Activated CD4-positive, alpha-beta T cell treated with anti-CD3 and anti-CD28 coated beads for 36 hours (primary cell): ENCODE data around the gene MED16. TPM values are rescaled to one million over a fixed set of nuclear protein-coding genes. Genes with fewer than 3 reads are reported as not detected.

Experiments used
- ATAC-seq: fragments of 200-7000 bp; cut with Tn5 transposase; one replicate; pipeline ENCODE4 v1.10.0; 2021; ENCODE audit warnings: mild to moderate bottlenecking, moderate library complexity
- CTCF ChIA-PET: fragments of 350-600 bp; sonication (Branson Sonifier 250); formaldehyde crosslinking; loops from one replicate; lab custom pipeline; 2021; ENCODE audit warnings: antibody characterized with exemption; lab: Charles Lee
- POLR2A ChIA-PET: fragments of 350-600 bp; sonication (Branson Sonifier 250); formaldehyde crosslinking; loops from one replicate; lab custom pipeline; 2021; ENCODE audit warnings: antibody characterized with exemption, inconsistent platforms; lab: Charles Lee
- DNase-seq: peaks from one replicate; pipeline ENCODE4 v3.0.0-alpha.2; 2020
- H3K27ac Mint-ChIP-seq: one replicate; pipeline ENCODE4 v1.8.0; 2021; ENCODE audit warnings: mixed read lengths
- H3K27me3 Mint-ChIP-seq: one replicate; pipeline ENCODE4 v1.8.0; 2021; ENCODE audit warnings: mixed read lengths
- H3K36me3 Mint-ChIP-seq: one replicate; pipeline ENCODE4 v1.8.0; 2021; ENCODE audit warnings: low read depth, mixed read lengths
- H3K4me1 Mint-ChIP-seq: one replicate; pipeline ENCODE4 v1.8.0; 2021; ENCODE audit warnings: mixed read lengths
- H3K4me3 Mint-ChIP-seq: one replicate; pipeline ENCODE4 v1.8.0; 2021; ENCODE audit warnings: mild to moderate bottlenecking, moderate library complexity, mixed read lengths
- H3K9me3 Mint-ChIP-seq: one replicate; pipeline ENCODE4 v1.8.0; 2021; ENCODE audit warnings: low read depth, mixed read lengths
- intact Hi-C, 2 experiments: fragments of 100-400 bp; cut with DNase I in 1 of 2; cut with micrococcal nuclease in 1 of 2; formaldehyde crosslinking; loops; one replicate each; pipeline versions ENCODE4 v1.14.2 to v1.15.1; 2022 to 2024; cut with DNase I, micrococcal nuclease
- total RNA-seq, 2 experiments: library from RNA; stranded (reverse); gene quantifications; one replicate each; pipeline ENCODE4 v1.2.3, GENCODE V29; 2021

Gene MED16
- total RNA-seq, 2 experiments from 2014 or later, result 52.6 to 70.3 TPM

DNA sequence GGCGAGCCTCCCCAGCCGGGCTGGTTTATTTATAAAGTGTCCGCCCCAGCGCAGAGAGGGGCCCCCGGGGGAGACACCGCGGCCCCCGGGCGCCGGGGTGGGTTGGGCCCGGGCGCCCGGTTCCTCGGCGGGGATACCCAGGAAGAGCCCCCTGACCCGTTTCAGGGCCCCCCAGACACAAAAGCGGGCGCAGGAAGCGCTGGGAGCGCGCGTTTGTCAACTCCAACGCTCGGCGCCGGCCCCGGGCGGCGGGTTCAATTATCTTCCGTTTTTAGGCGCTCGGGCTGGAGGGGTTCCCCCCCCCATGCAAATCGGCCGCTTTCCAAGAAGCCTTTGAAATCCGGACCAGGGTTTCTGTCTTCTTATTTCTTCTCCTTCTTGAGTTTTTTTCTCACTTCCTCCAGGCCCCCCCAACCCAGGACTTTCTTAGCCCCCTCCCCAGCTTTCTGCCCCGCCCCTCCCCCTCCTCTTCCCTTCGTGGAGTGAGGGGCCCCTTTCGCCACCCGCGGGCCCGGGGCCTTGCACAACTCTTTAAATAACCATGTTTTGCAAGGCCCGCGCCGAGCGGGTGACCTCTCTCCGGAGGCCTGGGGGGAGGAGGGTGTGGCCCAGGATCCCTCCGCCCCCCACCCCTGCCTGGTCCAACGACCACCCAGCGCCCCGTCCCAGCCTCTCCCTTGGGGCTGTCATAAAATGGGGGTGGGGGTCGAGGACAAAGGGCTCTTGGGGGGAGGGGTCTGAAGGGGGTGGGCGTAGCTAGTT is 33.8 kb upstream of the MED16 start:
- Mint-ChIP-seq H3K4me1 (peaks cover 8% of the 10 kb centered on the region), H3K4me3 (peak overlapping the region; percentile 70), H3K36me3 (no peaks in the 10 kb centered on the region), H3K27ac (peak overlapping the region; percentile 25), H3K9me3 (no peaks in the 10 kb centered on the region), H3K27me3 (no peaks in the 10 kb centered on the region)
- ATAC-seq, result peak; percentile 34
- ChIA-PET POLR2A (no interaction called here), CTCF (no interaction called here)
- peak; percentile 85 for DNase-seq
- intact Hi-C loops, result loop anchor here in 1 of 2 experiments (10.0 kb wide), 2 partner anchors 268 to 318 kb away; partner anchors contain the start of genes ATP5F1D and MIDN

DNA sequence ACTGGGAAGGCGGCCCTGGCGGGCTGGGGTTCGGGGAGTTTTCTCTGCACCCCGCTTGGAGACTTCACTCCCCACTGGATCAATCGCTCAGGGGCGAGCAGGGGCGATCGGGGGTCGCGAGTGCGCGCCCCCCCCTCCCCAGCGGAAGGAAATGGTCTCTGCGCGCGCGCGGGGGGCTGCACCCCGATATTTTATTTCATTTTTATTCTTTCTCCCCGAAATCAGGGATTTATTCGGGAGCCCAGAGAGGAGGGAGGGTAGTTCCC is 33.3 kb upstream of the MED16 start:
- DNase-seq (no peak), ATAC-seq (no peak)
- Mint-ChIP-seq H3K36me3 (peaks cover 3% of the 10 kb centered on the region), H3K4me3 (peak overlapping the region; percentile 70), H3K27ac (no peak overlapping the region), H3K4me1 (peaks cover 12% of the 10 kb centered on the region), H3K9me3 (no peaks in the 10 kb centered on the region), H3K27me3 (no peaks in the 10 kb centered on the region)
- ChIA-PET CTCF (no interaction called here), POLR2A (no interaction called here)
- intact Hi-C loops, result loop anchor here in 1 of 2 experiments (10.0 kb wide), 2 partner anchors 269 to 319 kb away; partner anchors contain the start of genes ATP5F1D and MIDN

DNA sequence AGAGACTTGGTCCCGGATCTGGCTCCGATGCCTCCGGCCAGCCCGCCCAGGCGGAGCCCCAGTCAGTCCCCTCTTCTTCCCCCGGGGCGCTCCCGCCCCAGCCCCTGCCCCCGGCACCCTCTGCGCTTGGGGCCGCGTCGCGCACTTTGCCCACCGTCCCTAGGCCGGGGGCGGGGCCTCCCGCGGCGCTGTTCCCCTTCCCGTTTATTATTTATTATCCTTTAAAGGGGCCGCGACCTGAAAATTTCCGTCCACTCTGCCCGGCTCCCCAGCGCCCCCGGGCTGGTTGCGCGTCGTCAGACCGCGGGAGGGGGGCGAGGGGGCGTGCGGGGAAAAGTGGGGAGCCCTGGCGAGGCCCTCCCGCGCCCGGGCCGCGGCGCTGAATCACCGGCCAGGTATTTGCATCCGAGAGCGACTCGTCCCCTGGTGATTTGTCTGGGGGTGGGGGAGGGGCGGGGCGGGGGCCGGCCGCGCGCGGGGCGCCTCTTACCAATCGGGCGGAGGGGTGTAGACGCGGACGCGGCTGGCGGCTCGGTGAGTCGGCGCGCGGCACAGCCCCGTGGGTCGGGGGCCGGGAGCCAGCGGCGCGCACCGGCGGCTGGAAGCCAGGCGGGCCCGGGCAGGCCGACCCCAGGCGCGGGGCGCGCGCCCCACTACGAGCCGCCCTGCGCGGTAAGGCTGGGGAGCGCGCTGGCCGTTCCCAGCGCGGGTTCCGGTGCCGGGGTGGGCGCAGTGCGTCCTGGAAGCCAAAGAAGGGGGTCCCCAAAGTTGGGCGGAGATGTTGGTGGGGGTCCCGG is 32.7 kb upstream of the MED16 start, which contains the start of gene ARID3A:
ARID3A (plus strand) TSS at position 510 of the 797 bp plus-strand sequence. CDS start 3,494 bp downstream, outside the sequence.
- intact Hi-C loops, result loop anchor here (1.0 to 10.0 kb wide), 6 partner anchors 59 to 319 kb away; partner anchors contain the start of genes WDR18 (in 2 of the 2), ATP5F1D (in 1 of the 2), MIDN (in 1 of the 2) and PTBP1 (in 1 of the 2)
- CTCF ChIA-PET, result interaction anchor here (1.2 to 3.2 kb wide), 3 partner anchors 56 to 62 kb away, joined by 3 to 26 read pairs (median 5); partner anchors contain the start of gene WDR18
- peak; percentile 42 for ATAC-seq
- Mint-ChIP-seq H3K36me3 (peaks cover 5% of the 10 kb centered on the region), H3K4me3 (peak within 1 kb of the TSS; percentile 70), H3K9me3 (no peaks in the 10 kb centered on the region), H3K27me3 (no peaks in the 10 kb centered on the region), H3K27ac (peak within 1 kb of the TSS; percentile 37), H3K4me1 (peaks cover 17% of the 10 kb centered on the region)
- POLR2A ChIA-PET, result no interaction called here
- peak; percentile 85 for DNase-seq

DNA sequence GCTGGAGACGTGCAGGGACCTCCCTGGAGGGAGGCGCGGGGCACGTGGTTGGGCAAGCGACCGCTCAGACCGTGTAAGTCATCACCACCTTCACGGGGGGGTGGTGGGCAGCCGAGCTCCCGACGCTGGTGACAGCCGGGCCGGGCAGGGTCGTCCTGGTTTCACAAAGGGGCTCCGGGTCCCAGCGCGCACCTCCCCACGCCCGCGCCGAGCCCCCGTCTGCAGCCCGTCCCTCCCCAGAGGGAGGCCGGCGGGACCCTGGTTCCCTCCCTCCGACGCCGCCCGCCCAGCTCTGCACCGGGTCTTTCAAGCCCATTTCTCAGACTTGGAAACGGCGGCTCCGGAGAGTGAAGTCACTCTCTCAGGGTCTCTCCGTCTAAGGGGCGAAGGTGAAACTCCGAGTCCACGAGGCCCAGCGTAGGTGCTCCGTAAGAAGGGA is 32.1 kb upstream of the MED16 start:
- CTCF ChIA-PET, result interaction anchor here (1.2 to 3.2 kb wide), 3 partner anchors 56 to 61 kb away, joined by 3 to 26 read pairs (median 5); partner anchors contain the start of gene WDR18
- intact Hi-C loops, result loop anchor here (1.0 to 10.0 kb wide), 6 partner anchors 59 to 320 kb away; partner anchors contain the start of genes WDR18 (in 2 of the 2), ATP5F1D (in 1 of the 2), MIDN (in 1 of the 2) and PTBP1 (in 1 of the 2)
- no peaks in the 10 kb centered on the region for H3K9me3 Mint-ChIP-seq

DNA sequence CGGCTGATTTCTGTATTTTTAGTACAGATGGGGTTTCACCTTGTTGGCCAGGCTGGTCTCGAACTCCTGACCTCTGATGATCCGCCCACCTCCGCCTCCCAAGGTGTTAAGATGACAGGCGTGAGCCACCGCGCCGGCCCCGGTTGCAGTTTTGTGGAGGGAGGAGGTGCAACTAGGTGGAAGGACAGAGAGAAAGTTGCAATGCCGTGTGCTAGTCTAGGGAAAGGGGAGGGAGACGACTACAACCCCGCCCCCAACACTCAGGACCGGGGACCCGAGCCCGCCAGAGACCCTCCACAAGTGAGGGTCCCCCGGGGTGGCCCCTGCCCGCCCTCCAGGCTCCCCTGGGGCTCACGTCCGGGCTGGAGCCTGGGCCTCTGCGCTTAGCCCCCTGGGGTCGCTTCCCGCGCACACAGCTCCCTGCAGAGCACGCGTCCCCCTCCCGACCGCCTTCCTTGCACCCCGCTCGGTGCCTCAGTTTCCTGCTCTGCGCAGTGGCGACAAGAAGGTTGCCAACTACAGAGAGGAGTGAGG is 31.6 kb upstream of the MED16 start:
- Mint-ChIP-seq H3K4me1 (peaks cover 19% of the 10 kb centered on the region), H3K4me3 (peak overlapping the region; percentile 69), H3K9me3 (no peaks in the 10 kb centered on the region), H3K36me3 (peaks cover 7% of the 10 kb centered on the region), H3K27ac (peak overlapping the region; percentile 37), H3K27me3 (no peaks in the 10 kb centered on the region)
- POLR2A ChIA-PET, result no interaction called here
- ATAC-seq (no peak), DNase-seq (peak; percentile 78)
- intact Hi-C loops, result loop anchor here (1.0 to 10.0 kb wide), 8 partner anchors 60 to 320 kb away; partner anchors contain the start of genes WDR18 (in 2 of the 2), ATP5F1D (in 1 of the 2), MIDN (in 1 of the 2) and PTBP1 (in 1 of the 2)
- CTCF ChIA-PET, result interaction anchor here (0.6 to 3.2 kb wide), 6 partner anchors 49 to 261 kb away, joined by 3 to 26 read pairs (median 3); partner anchors contain the start of genes RNF126 and WDR18

More for the DNA sequence above, 32.1 kb upstream of the MED16 start:
- POLR2A ChIA-PET, result no interaction called here
- Mint-ChIP-seq H3K36me3 (peaks cover 7% of the 10 kb centered on the region), H3K4me3 (peak overlapping the region; percentile 69), H3K27me3 (no peaks in the 10 kb centered on the region), H3K27ac (peak overlapping the region; percentile 37), H3K4me1 (peaks cover 19% of the 10 kb centered on the region)
- peak; percentile 81 for DNase-seq
- ATAC-seq, result peak; percentile 55

DNA sequence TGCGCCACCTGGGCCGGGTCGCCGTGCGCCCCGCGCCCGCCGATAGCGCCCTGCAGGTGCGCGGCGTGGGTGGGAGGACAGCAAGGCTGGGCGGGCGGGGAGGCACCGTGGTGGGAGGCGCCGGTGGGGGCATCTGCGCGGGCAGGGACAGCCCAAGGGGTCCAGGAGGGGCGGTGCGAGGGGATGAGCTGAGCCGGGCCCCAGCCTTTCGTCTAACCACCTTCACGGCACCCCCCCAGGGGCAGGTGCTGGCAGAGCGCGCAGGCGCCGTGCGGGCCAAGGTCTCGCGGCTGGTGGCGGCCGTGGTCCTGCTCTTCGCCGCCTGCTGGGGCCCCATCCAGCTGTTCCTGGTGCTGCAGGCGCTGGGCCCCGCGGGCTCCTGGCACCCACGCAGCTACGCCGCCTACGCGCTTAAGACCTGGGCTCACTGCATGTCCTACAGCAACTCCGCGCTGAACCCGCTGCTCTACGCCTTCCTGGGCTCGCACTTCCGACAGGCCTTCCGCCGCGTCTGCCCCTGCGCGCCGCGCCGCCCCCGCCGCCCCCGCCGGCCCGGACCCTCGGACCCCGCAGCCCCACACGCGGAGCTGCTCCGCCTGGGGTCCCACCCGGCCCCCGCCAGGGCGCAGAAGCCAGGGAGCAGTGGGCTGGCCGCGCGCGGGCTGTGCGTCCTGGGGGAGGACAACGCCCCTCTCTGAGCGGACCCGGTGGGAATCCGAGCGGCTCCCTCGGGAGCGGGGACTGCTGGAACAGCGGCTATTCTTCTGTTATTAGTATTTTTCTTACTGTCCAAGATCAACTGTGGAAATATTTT is 27.3 kb upstream of the MED16 start:
- Mint-ChIP-seq H3K36me3 (peaks cover 8% of the 10 kb centered on the region), H3K4me3 (peak overlapping the region; percentile 80), H3K27me3 (no peaks in the 10 kb centered on the region), H3K27ac (peak overlapping the region; percentile 90), H3K9me3 (no peaks in the 10 kb centered on the region), H3K4me1 (peaks cover 21% of the 10 kb centered on the region)
- CTCF ChIA-PET, result interaction anchor here (0.7 to 2.2 kb wide), 3 partner anchors 57 to 172 kb away, joined by 4 to 10 read pairs (median 6); partner anchors contain the start of gene WDR18
- DNase-seq (peak; percentile 86), ATAC-seq (peak; percentile 36)
- intact Hi-C loops, result loop anchor here (1.0 to 10.0 kb wide), 8 partner anchors 27 to 325 kb away; partner anchors contain the start of genes MED16 (in 2 of the 2), RNU6-9 (in 2 of the 2), ATP5F1D (in 1 of the 2) and MIDN (in 1 of the 2)
- POLR2A ChIA-PET, result interaction anchor here (0.9 kb wide), 1 partner anchor 13 kb away, joined by 3 read pairs; no protein-coding TSS in a partner anchor

DNA sequence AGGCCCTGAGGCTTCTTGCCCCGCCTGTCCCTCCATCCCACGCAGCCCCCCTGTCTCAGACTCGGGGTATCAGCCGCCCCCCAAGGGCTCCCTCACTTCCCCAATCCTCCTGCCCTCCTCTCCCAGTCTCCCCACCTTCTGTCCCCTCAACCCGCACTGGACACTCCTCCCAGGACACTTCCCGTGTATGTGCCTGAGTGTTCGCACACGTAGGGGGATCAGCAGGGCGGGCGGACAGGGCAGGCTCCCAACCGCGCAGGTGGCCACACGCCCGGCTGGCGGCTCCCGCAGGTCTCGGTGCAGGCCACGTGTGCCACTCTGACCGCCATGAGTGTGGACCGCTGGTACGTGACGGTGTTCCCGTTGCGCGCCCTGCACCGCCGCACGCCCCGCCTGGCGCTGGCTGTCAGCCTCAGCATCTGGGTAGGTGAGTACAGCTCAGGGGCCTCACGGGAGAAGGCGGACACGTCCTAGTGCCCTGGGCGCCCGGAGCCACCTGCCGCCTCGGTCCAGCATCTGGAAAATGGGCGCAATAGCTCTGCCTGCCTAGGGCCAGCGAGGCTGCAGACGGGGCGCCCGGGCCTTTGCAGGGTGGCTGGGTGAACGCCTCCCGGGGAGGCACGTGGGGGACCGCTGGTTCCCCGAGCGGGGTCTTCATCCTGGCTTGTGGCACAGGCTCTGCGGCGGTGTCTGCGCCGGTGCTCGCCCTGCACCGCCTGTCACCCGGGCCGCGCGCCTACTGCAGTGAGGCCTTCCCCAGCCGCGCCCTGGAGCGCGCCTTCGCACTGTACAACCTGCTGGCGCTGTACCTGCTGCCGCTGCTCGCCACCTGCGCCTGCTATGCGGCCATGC is 26.4 kb upstream of the MED16 start:
- peak; percentile 80 for DNase-seq
- Mint-ChIP-seq H3K27me3 (no peaks in the 10 kb centered on the region), H3K9me3 (no peaks in the 10 kb centered on the region), H3K27ac (no peak overlapping the region), H3K4me3 (peak overlapping the region; percentile 80), H3K4me1 (peaks cover 23% of the 10 kb centered on the region), H3K36me3 (peaks cover 8% of the 10 kb centered on the region)
- intact Hi-C loops, result loop anchor here (1.0 to 10.0 kb wide), 8 partner anchors 27 to 325 kb away; partner anchors contain the start of genes MED16 (in 2 of the 2), RNU6-9 (in 2 of the 2), ATP5F1D (in 1 of the 2) and MIDN (in 1 of the 2)
- POLR2A ChIA-PET, result interaction anchor here (0.6 to 0.9 kb wide), 2 partner anchors 12 to 539 kb away, joined by 3 read pairs; no protein-coding TSS in a partner anchor
- peak; percentile 37 for ATAC-seq
- CTCF ChIA-PET, result interaction anchor here (0.7 to 2.2 kb wide), 4 partner anchors 26 to 173 kb away, joined by 3 to 10 read pairs (median 4); partner anchors contain the start of genes MED16 and RNU6-9

DNA sequence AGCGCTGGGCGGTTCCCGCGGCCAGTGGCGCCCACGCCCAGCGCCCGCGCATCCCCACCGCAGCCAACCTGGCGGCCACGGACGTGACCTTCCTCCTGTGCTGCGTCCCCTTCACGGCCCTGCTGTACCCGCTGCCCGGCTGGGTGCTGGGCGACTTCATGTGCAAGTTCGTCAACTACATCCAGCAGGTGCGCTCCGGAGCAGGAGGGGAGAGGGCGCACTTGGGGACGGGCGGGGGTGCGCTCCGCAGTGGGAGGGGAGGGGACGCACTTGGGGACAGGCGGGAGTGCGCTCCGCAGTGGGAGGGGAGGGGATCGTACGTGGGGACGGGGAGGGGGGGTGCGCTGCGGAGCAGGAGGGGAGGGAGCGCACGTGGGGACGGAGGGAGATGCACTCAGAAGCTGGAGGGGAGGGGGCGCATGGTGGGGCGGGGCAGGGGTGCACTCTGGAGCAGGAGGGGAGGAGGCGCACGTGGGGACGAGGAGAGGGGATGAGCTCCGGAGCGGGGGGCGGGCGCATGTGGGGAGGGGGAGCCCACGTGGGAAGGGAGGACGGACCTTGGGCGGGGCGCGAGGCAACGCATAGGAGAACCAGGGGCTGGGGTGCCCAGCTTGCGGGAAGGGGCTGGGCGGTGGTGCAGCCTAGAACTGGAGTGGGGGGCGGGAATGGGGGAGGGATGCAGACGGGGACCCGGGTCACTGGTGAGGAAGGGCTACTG is 25.7 kb upstream of the MED16 start:
- Mint-ChIP-seq H3K4me1 (peaks cover 19% of the 10 kb centered on the region), H3K27ac (no peak overlapping the region), H3K36me3 (peaks cover 8% of the 10 kb centered on the region), H3K9me3 (no peaks in the 10 kb centered on the region), H3K4me3 (peak overlapping the region; percentile 80), H3K27me3 (no peaks in the 10 kb centered on the region)
- intact Hi-C loops, result no loop called here
- ChIA-PET CTCF (interaction anchor here (0.7 to 2.2 kb wide), 3 partner anchors 26 to 65 kb away, joined by 3 to 10 read pairs (median 4); partner anchors contain the start of genes MED16 and RNU6-9), POLR2A (interaction anchor here (0.6 kb wide), 1 partner anchor 540 kb away, joined by 3 read pairs; no protein-coding TSS in a partner anchor)
- peak; percentile 83 for DNase-seq
- no peak for ATAC-seq

DNA sequence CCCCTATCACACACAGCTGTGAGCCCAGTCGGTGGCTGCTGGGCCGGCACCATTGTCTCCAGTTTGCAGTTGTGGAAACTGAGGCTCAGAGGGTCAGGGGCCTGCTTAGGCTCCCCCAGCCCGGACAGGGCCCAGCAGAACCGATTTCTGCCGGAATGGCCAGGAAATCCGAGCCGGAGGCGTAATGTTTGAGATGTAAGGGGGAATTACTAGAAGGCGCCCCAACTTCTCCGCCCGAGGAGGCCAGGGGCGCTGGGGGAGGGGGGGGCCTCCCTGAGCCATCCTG is 25.1 kb upstream of the MED16 start:
- ATAC-seq, result no peak
- Mint-ChIP-seq H3K36me3 (peaks cover 8% of the 10 kb centered on the region), H3K4me3 (peak overlapping the region; percentile 80), H3K9me3 (no peaks in the 10 kb centered on the region), H3K27me3 (no peaks in the 10 kb centered on the region), H3K27ac (no peak overlapping the region), H3K4me1 (peaks cover 19% of the 10 kb centered on the region)
- DNase-seq, result no peak
- ChIA-PET CTCF (interaction anchor here (0.7 kb wide), 1 partner anchor 54 kb away, joined by 3 read pairs; no protein-coding TSS in a partner anchor), POLR2A (no interaction called here)
- intact Hi-C loops, result no loop called here
